ENCODE measurements around the gene TCF4.
A peak's percentile ranks its signal among the peaks of the same experiment; 100 is the strongest.

TCF4 gene

GRCh38 chr18:55501982-55502710, 85.8 kb downstream of the TCF4 start:
- no peak for DNase-seq

GRCh38 chr18:55501579-55501978, 86.4 kb downstream of the TCF4 start:
- DNase-seq: no peak

GRCh38 chr18:55500316-55501086, 87.5 kb downstream of the TCF4 start:
- DNase-seq: no peak

- no peak for DNase-seq
Measured at GRCh38 chr18:55499526-55499925, 88.5 kb downstream of the TCF4 start.

- no peak for DNase-seq
Measured at GRCh38 chr18:55497825-55498403, 90.1 kb downstream of the TCF4 start.

GRCh38 chr18:55494899-55495298, 93.1 kb downstream of the TCF4 start:
- no peak for DNase-seq

- no peak for DNase-seq
Measured at GRCh38 chr18:55494441-55494840, 93.6 kb downstream of the TCF4 start.

GRCh38 chr18:55491616-55492015, 96.4 kb downstream of the TCF4 start:
- no peak for DNase-seq

GRCh38 chr18:55489034-55489986, 98.7 kb downstream of the TCF4 start:
- DNase-seq: peak; percentile 86 to 87

GRCh38 chr18:55488473-55488872, 99.5 kb downstream of the TCF4 start:
- DNase-seq: peak; percentile 40 to 67

- no peak for DNase-seq
Measured at GRCh38 chr18:55487997-55488396, 100.0 kb downstream of the TCF4 start.

GRCh38 chr18:55486936-55487335, 101.1 kb downstream of the TCF4 start:
- no peak for DNase-seq

- no peak for DNase-seq
Measured at GRCh38 chr18:55485666-55486065, 102.3 kb downstream of the TCF4 start.

- DNase-seq: no peak
Measured at GRCh38 chr18:55484773-55485172, 103.2 kb downstream of the TCF4 start.

- DNase-seq: no peak
Measured at GRCh38 chr18:55483266-55483871, 104.6 kb downstream of the TCF4 start.

GRCh38 chr18:55479656-55480420, 108.2 kb downstream of the TCF4 start:
- DNase-seq: no peak

GRCh38 chr18:55477860-55478581, 110.0 kb downstream of the TCF4 start:
- DNase-seq: no peak

GRCh38 chr18:55477499-55477859, 110.5 kb downstream of the TCF4 start:
- no peak for DNase-seq

GRCh38 chr18:55475916-55476315, 112.1 kb downstream of the TCF4 start:
- DNase-seq: no peak

GRCh38 chr18:55475467-55475866, 112.5 kb downstream of the TCF4 start:
- no peak for DNase-seq

- DNase-seq: no peak
Measured at GRCh38 chr18:55473560-55473959, 114.4 kb downstream of the TCF4 start.
